SJSA1 (cell line): ENCODE measurements around the gene ALMS1. TPM values are rescaled to one million over a fixed set of nuclear protein-coding genes. Genes with fewer than 3 reads are reported as not detected.

Experiments
- total RNA-seq: library from RNA; depleted of rRNA; stranded (reverse); fragments of >200 nt; shearing (Covaris generic); gene quantifications from 2 replicates; pipeline ENCODE4 v1.2.3, GENCODE V29; 2014; rRNA removed

The ALMS1 gene
- total RNA-seq, 1 experiment from 2014 or later = 22.3 TPM

Other genes with a start within 250 kb of the ALMS1 start
- not detected in 2 replicates for gene NOTO, start 183.3 kb upstream of the ALMS1 start, total RNA-seq
- 20.7 and 24.3 TPM in 2 replicates for gene SMYD5, start 171.6 kb upstream of the ALMS1 start, total RNA-seq
- 42.0 and 45.8 TPM in 2 replicates for gene PRADC1, start 152.6 kb upstream of the ALMS1 start, total RNA-seq
- 570 and 815 TPM in 2 replicates for gene CCT7, start 151.5 kb upstream of the ALMS1 start, total RNA-seq
- gene FBXO41, start 101.4 kb upstream of the ALMS1 start, total RNA-seq = 0.05 and 0.72 TPM in 2 replicates
- not detected in 2 replicates for gene EGR4, start 92.3 kb upstream of the ALMS1 start, total RNA-seq